ENCODE measurements around the gene AVP.

The AVP gene

DNA sequence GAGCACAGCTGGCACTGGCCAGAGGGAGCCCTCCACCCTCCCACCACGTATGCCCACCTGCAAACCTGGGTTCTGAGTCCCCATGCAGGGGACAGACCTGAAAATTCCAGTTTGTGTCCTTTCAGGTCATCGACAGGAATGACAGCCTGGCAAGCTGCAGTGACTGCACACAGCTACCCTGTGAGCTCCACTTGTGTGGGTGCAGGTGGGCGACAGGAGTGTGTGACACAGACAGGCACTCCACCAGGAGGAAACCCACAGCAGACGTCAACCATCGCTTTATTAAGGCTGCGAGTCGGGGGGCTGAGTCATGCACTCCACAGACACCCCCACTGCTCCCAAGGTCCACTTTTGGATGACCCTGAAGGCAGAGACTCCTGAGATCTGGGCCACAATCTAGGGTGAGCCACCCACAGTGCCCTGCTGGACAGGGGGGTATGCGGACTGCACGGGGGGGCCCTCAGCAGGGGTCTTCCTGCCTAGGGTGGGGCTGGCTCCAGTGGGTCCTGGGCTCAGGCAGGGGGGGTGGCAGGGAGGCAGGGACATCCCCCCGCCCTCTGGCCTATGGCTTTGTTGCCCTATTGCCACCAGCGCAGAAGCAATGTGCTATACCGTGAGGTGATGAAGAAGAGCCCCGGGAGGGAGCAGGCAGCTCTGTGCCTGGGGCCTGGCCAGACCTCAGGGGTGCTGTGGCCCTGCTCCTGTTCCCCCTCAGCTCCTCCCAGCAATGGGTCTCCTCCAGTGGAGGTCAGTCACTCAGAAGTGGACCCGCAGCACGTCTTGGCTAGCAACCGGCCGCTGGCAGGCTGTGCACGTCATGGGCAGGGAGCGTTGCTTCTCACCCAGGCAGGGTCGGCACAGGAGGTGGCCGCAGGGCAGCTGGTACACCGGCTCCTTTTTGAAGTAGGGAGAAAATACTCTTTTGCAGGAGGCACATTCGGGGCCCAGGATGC, 25.1 kb upstream of the AVP start:
- DNase-seq, result no peak

DNA sequence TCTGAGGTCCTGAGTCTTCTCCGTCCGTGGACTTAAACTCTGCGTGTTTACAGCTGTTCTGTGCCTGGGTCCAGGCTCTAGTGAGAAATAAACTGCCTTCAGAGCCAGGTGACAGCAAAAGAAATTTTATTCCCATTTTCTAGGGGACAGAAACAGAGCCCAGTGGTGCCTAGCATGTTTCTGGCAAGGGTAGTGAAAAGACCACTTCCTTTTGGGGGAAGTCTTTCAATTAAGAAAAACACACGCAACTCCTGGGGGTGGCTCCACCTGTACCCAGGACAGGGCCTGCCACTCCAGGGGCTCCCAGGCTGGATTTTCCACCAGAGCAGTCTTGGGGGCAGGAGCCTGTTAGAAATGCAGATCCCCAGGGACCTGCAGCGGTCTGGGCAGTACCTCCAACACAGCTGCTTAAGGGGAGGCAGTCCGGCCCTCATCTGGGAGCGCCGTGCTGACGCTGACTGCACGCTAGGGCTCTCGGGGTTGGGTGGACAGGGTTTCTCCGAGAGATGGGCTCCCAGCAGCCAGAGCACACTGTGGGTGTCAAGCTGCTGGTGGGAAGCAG, 23.0 kb upstream of the AVP start:
- DNase-seq, result no peak

DNA sequence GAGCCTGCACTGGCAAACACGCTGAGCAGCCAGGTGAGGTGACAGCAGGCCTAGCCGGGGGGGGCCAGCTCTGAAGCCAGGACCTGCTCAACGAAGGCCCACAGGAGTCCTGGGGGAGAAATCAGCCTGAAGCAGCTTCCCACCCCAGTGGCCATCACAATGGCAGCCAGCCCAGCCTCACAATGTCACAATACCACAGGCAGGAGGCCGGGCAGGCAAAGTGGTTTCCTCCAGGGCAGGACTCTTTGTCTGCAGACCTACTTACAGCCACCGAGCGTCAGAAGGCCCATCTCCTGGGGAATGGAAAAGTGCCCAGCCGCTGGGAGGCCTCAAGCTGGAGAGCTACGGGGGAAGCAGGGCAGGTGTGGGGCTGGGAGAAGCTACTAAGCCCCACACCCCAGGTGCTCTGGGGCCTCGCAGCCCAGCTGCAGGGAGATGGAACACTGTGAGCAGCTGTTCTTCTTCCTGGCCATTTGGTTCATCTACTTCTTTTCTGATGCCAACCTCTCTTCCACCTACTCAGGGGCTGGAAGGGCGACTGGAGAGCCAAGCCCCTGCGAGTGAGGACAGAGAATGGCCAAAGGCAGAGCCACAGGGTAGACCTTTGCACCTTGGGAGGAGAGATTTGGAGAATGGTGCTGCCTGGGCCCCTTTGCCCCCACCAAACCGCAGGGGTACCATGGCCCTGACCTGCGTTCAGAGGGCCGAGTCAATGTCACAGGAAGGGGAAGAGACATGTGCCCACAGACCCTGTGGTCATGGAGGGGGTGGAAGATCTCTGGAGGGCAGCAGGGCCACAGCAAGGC, 22.3 kb upstream of the AVP start:
- DNase-seq, result no peak

DNA sequence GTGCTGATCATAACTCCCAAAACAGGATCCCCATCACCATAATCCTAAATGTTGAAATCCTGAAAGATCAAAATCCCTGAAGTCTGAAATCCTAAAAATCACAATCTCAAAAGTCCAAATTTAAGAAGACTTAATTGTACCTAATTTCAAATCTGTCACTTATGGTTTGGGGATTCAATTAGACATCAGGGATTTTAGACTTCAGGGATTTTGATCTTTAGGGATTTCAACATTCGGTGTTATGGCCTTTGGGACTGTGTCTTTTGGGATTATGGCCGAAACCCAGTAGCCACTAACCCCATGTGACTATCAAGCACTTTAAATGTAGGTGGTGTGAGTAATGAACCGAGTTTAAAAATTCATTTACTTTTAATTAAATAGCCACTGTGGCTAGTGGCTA, 21.7 kb upstream of the AVP start:
- no peak for DNase-seq

DNA sequence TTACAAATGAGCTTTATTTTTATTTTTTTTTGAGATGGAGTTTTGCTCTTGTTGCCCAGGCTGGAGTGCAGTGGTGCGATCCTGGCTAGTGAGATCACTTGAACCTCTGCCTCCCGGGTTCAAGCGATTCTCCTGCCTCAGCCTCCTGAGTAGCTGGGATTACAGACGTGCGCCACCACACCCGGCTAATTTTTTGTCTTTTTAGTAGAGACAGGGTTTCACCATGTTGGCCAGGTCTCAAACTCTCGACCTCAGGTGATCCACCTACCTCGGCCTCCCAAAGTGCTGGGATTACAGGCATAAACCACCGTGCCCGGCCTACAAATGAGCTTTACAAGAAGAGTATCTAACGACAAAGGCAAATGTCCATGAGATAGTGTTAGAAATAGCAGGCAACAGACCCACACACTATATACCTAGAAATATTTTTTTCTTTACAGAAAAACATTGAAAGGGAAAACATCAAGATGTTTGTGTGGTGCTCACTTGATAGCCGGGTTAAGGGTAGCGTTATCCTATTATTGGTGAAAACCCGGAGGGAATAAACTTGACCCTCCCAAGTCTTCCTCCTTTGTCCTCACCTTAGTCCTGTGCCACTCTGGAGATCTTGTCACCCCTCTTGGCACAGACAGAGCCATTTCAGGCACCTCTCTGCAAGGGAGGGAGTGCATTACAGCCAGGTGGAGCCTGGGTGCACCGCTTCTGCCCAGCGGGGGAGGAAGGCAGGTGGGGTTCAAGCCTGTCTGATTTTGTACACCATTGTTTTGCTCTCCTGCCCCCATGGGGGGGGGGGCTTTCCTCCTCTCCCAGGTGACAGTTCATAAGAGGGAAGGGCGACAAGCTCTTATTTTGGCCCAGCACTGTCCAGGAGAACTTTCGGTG, 21.0 kb upstream of the AVP start:
- DNase-seq, result no peak

DNA sequence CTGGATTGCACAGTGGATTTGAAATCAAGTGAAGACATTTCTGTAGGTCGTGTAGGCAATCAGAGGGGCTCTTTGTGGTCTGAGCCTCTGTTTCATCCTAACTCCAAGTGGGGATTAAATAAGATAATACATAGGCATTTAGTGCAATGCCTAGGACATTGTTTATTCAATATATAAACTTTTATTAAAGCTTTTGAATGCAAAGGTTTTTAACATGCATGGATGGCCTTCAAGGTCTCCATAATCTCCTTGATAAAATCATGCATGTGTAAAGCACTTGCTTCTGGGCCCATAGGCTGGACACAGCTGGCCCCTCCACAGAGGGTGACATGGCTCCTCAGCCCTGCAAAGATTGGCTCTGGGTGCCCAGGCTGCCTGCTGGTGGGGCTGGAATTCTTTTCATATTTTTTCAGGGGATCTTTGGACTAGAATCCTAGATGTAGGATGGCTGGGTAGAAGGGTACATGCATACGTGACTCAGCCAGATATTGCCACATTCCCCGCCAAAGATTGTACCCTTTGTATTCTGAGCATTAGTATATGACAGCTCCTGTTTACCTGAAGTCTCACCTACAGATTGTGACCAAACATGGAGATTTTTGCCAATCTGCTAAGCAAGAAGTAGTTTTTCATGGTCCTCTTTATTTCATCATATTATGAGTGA, 19.0 kb upstream of the AVP start:
- DNase-seq, result no peak

DNA sequence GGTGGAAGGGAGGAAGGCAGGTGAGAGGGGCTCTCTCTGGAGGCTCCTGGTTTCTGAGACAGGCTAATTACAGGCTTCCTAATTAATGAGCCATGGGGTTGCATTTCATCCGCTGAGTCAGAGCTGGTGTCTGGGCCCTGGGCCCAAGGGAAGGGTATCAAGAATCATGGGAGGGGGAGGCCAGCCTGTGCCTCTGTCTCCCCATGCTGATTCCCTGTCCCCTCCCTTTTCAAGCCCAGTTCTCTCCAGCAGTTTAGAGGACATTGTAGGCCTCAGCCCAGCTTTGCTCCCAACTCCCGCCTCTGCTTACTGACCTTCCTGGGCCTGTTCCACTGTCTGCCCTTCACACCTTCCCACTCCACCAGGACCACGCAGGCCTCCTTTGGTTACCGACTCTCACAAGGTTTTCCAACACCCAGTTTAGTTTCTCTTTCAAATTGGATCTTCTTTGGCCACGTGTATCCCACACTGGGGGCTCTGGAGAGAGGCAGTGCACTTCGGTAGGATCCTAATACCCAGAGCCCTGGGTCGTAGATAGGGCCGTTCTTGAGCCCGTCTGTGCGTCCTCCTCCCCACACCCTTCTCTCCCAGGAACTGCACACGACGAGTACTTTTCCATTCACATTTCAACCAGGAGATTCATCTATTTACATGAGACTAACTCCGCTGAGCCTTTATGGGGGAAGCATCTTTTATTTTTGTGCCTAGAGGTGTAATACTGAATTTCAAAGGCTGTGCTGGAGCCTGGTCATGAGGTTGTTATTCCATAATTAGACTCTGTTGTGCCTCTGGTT, 18.2 kb upstream of the AVP start:
- no peak for DNase-seq

DNA sequence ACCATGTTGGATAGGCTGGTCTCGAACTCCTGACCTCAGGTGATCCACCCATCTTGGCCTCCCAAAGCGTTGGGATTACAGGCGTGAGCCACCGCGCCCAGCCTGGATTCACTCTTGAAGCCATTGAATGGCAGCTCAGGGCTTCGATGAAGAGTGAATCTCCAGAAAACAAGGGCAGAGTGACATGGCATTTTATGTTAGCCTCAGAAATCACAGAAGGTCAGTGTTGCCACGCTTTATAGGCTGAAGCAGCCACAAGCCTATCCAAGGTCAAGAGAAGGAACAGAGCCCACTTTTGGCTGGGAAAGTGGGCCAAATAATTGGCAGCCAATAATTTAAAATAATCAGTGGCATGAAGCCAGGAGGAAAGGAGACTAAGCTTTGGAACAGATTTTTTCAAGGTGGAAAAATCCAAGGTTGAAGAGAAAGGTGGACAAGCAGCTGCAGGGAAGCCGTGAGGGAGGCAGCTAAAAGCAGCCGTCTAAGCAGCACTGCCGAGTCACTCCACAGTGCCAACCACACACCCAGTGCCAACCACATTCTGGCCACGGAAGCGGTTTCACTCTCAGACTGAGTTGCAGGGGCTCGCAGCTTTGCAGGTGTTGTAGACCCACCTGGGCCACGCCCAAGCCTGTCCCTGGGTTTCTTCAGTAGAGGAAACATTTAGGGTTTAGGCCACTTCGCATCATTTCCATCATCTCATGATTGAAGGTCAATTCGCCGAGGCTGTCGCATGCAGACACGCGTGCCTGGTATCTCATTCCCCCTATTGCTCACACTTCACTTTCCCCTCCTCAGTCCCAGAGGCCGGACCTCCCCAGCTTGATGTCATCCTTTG, 17.4 kb upstream of the AVP start:
- no peak for DNase-seq

DNA sequence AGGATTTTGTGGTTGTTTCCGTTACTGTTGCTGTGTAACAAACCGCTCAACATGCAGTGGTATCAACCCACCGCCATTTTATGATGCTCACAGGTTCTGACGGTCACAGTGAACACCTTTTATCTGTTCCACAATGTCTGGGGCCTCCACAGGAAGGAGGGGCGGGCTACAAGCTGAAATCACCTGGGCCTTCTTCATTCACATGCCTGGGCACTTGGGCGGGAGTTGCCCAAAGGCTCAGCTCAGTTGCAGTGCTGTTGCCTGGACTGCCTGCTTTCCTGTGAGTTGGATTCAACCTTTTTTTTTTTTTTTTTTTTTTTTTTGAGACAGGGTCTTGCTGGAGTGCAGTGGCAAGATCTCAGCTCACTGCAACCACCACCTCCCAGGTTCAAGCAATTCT, 16.7 kb upstream of the AVP start:
- DNase-seq, result no peak

DNA sequence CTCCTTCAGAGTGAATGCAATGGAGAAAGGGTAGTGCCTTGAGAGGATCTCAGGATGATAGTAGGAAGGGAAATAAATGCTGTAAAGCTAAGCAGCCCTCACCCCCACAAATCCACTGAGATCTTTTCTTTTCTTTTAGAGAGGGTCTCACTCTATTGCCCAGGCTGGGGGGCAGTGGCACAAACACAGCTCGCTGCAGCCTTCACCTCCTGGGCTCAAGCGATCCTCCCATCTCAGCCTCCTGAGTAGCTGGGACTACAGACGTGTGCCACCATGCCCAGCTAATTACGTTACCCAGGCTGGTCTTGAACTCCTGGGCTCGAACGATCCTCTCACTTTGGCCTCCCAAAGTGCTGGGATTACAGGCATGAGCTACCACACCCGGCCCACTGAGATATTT, 16.0 kb upstream of the AVP start:
- no peak for DNase-seq

DNA sequence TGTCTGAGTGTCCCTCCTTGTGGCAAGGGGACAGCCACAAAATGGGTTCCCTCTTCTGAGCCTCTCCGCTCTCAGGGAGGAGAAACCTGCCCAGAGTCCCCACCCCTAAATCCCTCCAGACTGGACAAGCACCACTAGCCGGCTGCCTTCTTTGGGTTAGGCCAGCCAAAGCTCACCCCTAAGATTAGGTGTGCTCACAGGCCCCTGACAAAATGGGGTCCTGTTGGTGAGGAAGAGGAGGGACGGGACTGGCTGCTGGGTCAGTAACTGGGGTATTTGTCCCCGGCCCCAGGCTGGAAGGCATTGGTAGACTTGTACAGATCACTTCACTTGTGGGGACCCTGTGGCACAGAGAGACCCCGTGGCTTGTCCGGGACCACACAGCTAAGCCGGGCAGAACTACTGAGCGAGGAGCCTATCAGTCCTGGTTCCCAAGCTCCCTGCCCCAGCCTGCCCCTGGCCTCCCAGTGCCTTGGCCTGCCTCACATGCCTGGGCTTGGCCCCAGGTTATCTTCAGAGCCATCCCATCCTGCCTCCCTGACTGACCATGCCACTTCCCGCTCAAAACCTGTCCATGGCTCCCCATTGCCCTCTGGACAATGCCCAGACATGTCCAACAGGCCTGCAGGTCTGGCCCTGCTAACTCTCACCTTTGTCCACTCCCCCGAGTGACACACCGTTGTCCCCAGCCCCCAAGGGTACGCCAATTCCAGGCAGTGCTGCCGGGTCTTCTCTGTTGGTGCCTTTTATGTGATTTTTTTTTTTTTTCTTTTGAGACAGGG, 10.5 kb upstream of the AVP start:
- no peak for DNase-seq

DNA sequence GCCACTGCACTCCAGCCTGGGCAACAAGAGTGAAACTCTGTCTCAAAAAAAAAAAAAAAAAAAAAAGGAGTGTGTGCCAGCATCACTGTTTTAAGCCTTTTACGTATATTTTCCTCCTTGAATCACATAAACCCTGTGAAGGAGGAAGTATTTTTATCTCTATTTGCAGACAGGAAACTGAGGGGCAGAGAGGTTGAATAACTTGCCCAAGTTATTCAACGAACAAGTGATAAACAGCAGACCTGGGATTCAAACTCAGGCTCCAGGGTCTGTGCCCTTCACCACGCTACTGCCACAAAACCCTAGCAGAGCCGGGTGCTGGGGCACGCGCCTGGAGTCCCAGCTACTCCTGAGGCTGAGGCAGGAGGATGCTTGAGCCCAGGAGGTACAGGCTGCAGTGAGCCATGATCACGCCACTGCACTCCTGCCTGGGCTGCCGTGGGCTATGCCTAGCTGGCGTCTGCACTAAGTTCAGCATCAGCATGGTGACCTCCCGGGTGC, 9.4 kb upstream of the AVP start:
- no peak for DNase-seq

DNA sequence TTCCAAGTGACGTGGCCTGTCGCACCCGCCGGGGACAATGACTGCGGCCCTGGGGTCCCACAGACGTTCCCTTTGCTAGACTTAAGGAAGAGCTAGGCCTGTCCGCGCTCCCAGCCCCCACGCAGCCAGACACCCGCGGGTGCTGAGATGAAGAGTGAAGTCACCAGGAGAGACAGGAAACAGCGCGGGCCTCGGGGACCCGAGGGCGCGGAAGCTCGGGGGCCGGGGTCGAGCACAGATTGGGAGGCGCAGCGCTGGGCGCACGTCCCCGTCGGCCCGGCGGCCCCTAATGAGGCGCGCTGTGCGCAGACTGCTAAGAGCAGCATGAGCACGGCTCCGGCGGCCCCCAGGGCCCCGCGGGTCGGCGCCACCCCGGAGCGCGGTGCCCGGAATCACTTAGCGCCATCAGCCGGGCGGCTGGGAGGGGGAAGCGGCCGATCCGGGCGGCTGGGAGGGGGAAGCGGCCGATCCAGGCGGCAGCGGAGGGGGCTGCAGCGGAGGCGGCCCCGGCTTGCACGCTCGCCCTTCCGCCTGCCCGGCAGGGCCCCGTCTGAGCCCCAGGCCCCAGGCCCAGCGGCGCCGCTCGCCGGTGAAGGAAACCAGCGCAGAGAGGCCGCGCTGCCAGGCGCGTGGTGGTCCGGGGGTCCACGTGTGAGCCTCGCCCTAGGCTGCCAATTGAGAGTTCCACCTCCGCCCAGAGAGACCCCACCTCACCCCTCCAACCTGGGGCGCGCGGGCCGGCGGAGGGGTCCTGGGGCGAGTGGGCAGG, 8.3 kb upstream of the AVP start:
- DNase-seq, result no peak

DNA sequence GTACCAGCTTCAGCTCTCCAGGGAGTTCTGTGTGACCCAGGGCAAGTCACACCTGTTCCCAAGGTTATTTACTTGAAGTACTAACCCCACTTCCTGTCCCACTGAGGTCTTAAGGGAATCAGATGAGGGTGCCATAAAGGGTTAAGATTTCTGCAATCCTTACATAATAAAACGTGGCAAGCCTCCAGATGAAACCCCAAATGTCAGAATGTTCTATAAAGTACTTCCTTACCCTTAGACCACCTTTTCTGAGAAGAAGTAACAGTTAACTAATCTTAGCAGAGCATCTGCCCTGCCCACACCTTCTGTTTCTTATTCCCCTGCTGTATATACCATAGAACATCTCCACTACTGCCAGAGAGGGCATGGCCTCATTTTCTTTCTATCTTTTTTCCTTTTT, 6.0 kb upstream of the AVP start:
- no peak for DNase-seq

DNA sequence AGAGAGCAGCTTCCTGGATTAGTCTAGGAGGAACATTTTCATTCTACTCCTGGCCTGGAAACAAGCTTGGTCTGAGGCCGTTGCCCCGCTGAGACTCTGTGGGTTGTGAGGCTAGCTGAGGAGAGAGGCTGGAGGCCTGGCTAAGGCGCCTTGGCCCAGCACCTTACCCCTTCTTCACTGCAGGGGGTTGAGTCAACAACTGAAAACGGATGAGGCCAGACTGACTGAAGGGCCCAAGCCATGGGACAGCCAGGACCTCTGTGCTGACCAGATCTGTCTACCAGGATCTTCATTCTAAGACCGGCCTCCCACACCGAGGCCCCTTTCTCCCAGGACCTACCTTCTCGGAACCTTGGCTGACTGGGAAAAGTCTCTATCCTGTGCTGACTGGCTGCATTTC, 3.5 kb upstream of the AVP start:
- DNase-seq, result no peak

DNA sequence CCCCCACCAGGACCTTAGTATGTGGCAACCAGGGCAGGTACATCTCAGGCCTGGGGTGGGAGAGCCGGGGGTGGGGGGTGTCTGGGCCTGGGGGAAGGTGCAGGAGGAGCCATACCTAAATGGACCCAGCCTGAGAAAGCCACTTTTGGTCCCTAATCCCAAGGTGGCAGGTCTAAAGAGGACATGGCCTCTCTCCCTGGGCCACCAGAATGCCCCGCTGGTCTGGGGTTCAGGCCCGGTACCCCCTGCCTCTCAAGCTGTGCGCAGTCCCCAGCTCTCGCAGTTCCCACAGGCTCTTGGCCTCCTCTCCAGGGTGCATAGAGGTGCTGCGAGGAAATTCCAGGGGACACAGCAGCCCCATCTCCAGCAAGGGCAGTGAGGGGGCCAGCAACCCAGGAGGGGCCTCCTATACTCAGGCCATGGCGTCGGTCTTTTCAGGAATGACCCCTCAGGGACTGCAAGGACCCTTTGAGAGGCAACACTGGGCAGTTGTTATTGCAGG, 1.1 kb upstream of the AVP start:
- no peak for DNase-seq

DNA sequence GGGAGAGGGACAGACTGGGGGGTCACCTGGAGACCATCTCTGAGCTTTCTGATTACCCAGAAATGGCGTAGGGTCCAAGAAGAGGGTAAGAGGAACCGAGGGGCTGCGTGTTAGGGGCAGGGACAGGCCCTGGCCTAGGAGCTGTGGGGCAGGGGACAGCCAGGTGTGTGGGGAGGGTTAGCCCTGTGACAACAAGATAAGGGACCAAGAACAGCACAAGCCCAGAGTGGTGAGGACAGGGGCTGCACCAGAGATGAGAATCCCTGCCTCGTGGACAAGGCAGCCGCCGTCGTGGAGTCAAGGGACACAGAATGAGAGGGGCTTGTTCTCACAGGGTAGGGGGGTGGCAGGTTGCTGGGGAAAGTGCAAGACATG, 449 bp upstream of the AVP start:
- DNase-seq, result no peak

Data from NCI-H2029 (cell line).